Measurements from ENCODE around the gene COL11A1. TPM values are rescaled to one million over a fixed set of nuclear protein-coding genes. Genes with fewer than 3 reads are reported as not detected.

Gene COL11A1
- total RNA-seq, 4 donors from 2014 or later: 0.26 to 0.53 TPM; not detected in 2

DNA sequence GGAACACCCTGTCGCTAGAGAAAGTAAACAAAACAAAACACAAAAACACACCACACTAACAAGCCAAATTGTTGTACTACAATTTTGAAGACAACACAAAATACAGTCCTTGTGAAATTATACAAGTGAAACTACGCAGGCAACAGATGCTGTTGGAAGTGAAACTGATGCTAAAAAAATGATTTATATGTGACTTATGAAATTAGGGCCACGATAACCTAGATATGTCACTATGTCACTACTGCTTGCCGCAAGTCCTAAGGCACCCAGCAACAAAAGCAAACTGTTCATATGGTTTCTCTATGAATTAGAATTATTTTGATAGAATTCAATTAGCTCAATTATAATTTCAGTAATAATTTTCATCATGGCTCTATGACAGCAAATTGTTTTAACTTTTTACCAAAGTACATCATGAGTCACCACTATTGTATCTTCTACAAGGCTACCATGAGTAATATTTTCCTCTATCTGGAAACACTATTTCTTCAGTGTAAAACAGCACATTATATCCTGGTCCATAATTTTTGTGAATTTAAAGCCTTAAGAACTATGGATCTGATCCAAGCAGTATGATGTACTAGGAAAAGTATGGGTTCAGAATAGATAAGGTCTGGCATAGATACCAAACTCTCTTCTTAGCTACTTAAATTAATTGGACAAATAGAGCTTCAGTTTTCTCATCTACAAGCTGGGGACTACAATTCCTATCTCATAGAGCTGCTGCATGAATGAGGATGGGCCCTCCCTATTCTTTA lies 216.3 kb downstream of the COL11A1 start:
- in situ Hi-C loops (cut with MboI; ENCODE audit: low sequenced_read_pairs in 4 of 4) (no loop called here), intact Hi-C loops (cut with DNase I; ENCODE audit: low total_unique reads) (no loop called here)
- no peak for DNase-seq
- Histone ChIP-seq H3K4me3 (no peak overlapping the region), H3K27me3 (no peaks in the 10 kb centered on the region), H3K36me3 (no peaks in the 10 kb centered on the region), H3K4me1 (no peaks in the 10 kb centered on the region), H3K27ac (no peak overlapping the region), H3K9me3 (no peaks in the 10 kb centered on the region)
- no peak for ATAC-seq
- no peak for TF ChIP-seq POLR2A (IDR thresholded peaks at IDR 0.05)
- TF ChIP-seq, protein P1, sequence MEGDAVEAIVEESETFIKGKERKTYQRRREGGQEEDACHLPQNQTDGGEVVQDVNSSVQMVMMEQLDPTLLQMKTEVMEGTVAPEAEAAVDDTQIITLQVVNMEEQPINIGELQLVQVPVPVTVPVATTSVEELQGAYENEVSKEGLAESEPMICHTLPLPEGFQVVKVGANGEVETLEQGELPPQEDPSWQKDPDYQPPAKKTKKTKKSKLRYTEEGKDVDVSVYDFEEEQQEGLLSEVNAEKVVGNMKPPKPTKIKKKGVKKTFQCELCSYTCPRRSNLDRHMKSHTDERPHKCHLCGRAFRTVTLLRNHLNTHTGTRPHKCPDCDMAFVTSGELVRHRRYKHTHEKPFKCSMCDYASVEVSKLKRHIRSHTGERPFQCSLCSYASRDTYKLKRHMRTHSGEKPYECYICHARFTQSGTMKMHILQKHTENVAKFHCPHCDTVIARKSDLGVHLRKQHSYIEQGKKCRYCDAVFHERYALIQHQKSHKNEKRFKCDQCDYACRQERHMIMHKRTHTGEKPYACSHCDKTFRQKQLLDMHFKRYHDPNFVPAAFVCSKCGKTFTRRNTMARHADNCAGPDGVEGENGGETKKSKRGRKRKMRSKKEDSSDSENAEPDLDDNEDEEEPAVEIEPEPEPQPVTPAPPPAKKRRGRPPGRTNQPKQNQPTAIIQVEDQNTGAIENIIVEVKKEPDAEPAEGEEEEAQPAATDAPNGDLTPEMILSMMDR (IDR thresholded peaks at IDR 0.05 in 4 of 5, conservative IDR thresholded peaks at IDR 0.05 in 1 of 5): no peak

- no peaks in the 10 kb centered on the region for H3K27me3 ChIP-seq
- H3K27ac ChIP-seq: no peak overlapping the region
- H3K4me1 ChIP-seq: no peaks in the 10 kb centered on the region
- intact Hi-C loops (cut with DNase I; ENCODE audit: low total_unique reads) (no loop called here), in situ Hi-C loops (cut with MboI; ENCODE audit: low sequenced_read_pairs in 4 of 4) (no loop called here)
- H3K36me3 ChIP-seq: no peaks in the 10 kb centered on the region
- DNase-seq (no peak), ATAC-seq (no peak)
- TF ChIP-seq, protein P1 (IDR thresholded peaks at IDR 0.05 in 4 of 5, conservative IDR thresholded peaks at IDR 0.05 in 1 of 5): no peak
- TF ChIP-seq POLR2A (IDR thresholded peaks at IDR 0.05): no peak
- no peak overlapping the region for H3K4me3 ChIP-seq
- H3K9me3 ChIP-seq: no peaks in the 10 kb centered on the region
Measured at GRCh38 chr1:102886638-102887037, 221.7 kb downstream of the COL11A1 start.

DNA sequence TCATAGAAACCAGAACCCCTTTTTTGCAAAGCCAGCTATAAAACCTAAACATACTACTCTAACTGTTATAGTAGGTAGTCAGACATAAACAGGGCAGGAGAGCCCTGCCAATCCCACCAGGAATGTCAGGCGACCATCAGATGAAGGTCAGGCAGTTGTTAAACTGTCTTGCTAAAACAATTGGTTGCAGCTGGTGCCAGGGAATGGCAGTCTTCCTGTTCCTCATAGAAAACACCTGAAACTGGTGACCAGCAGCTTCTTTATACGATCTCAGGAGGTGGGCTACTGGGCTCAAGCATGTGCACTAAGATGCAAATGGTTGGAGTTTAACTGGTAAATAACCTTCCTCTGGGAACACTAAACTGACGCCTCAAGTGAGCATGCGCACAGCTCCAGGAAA lies 224.1 kb downstream of the COL11A1 start:
- H3K4me1 ChIP-seq: no peaks in the 10 kb centered on the region
- no peak for ATAC-seq
- DNase-seq: no peak
- in situ Hi-C loops (cut with MboI; ENCODE audit: low sequenced_read_pairs in 4 of 4): no loop called here
- no peaks in the 10 kb centered on the region for H3K27me3 ChIP-seq
- no peaks in the 10 kb centered on the region for H3K36me3 ChIP-seq
- intact Hi-C loops (cut with DNase I; ENCODE audit: low total_unique reads): no loop called here
- H3K4me3 ChIP-seq: no peak overlapping the region
- no peak for TF ChIP-seq POLR2A (IDR thresholded peaks at IDR 0.05)
- TF ChIP-seq, protein P1 (IDR thresholded peaks at IDR 0.05 in 4 of 5, conservative IDR thresholded peaks at IDR 0.05 in 1 of 5): no peak
- H3K27ac ChIP-seq: no peak overlapping the region
- no peaks in the 10 kb centered on the region for H3K9me3 ChIP-seq

GRCh38 chr1:102879439-102879993 lies 228.8 kb downstream of the COL11A1 start:
- Histone ChIP-seq H3K4me1 (no peaks in the 10 kb centered on the region), H3K27me3 (no peaks in the 10 kb centered on the region), H3K4me3 (no peak overlapping the region), H3K27ac (no peak overlapping the region), H3K9me3 (no peaks in the 10 kb centered on the region), H3K36me3 (no peaks in the 10 kb centered on the region)
- in situ Hi-C loops (cut with MboI; ENCODE audit: low sequenced_read_pairs in 4 of 4): no loop called here
- ATAC-seq (no peak), DNase-seq (no peak)
- TF ChIP-seq, protein P1 (IDR thresholded peaks at IDR 0.05 in 4 of 5, conservative IDR thresholded peaks at IDR 0.05 in 1 of 5): no peak
- TF ChIP-seq POLR2A (IDR thresholded peaks at IDR 0.05): no peak
- intact Hi-C loops (cut with DNase I; ENCODE audit: low total_unique reads): no loop called here

Measured in gastrocnemius medialis (tissue), 4 donors.